HFFc6 (cell line): ENCODE measurements around the gene CSMD2. TPM values are rescaled to one million over a fixed set of nuclear protein-coding genes. Genes with fewer than 3 reads are reported as not detected.
A peak's percentile ranks its signal among the peaks of the same experiment; 100 is the strongest.

ENCODE experiments used
- DNase-seq: peaks from one replicate; pipeline ENCODE4 v3.0.0-alpha.2; 2018
- H3K27ac Mint-ChIP-seq: 2 replicates; pipeline ENCODE4 v1.8.0; 2020; ENCODE audit warnings: mild to moderate bottlenecking, mixed read lengths
- H3K27me3 Mint-ChIP-seq: 2 replicates; pipeline ENCODE4 v1.8.0; 2021; ENCODE audit warnings: mild to moderate bottlenecking, moderate library complexity, mixed read lengths; ENCODE audit not compliant: insufficient read depth
- H3K36me3 Mint-ChIP-seq: 2 replicates; pipeline ENCODE4 v1.8.0; 2021; ENCODE audit warnings: low read depth, mixed read lengths
- H3K4me1 Mint-ChIP-seq: 2 replicates; pipeline ENCODE4 v1.8.0; 2020; ENCODE audit warnings: low read depth, mixed read lengths
- H3K4me3 Mint-ChIP-seq: 2 replicates; pipeline ENCODE4 v1.8.0; 2020; ENCODE audit warnings: mild to moderate bottlenecking, moderate library complexity, mixed read lengths
- H3K9me3 Mint-ChIP-seq: 2 replicates; pipeline ENCODE4 v1.8.0; 2020; ENCODE audit warnings: mild to moderate bottlenecking, mixed read lengths
- CTCF ChIP-seq: fragments of 200-600 bp; sonication (generic); IDR thresholded peaks from 2 replicates; pipeline ENCODE4 v1.5.0; 2021; ENCODE audit warnings: antibody characterized with exemption, mild to moderate bottlenecking
- total RNA-seq, 6 experiments: library from RNA; stranded (reverse); fragmentation: NEBNext Ultra II Directional; extraction: Animal tissue kit (Norgen Biotek cat#: 25700); gene quantifications; 2 replicates in 1 of 6; 3 replicates in 5 of 6; pipeline ENCODE4 v1.2.3, GENCODE V29; 2021

The CSMD2 gene
- total RNA-seq, 6 experiments from 2014 or later: 0.77 to 3.2 (median 1.2) TPM

DNA sequence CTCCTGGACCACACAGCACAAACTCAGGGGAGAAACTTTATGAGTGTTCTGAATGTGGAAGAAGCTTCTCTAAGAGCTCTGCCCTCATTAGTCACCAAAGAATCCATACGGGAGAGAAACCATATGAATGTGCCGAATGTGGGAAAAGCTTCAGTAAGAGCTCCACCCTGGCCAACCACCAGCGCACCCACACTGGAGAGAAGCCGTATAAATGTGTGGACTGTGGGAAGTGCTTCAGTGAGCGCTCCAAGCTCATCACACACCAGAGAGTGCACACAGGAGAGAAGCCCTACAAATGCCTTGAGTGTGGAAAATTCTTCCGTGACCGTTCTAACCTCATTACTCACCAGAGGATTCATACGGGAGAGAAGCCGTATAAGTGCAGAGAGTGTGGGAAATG lies 670.1 kb downstream of the CSMD2 start:
- H3K4me3 Mint-ChIP-seq: no peak overlapping the region
- no peak overlapping the region for H3K27ac Mint-ChIP-seq
- H3K36me3 Mint-ChIP-seq: peaks cover 76% of the 10 kb centered on the region
- TF ChIP-seq CTCF: no peak
- no peak for DNase-seq
- peaks cover 5% of the 10 kb centered on the region; the same call in 1 of the 2 replicates for H3K27me3 Mint-ChIP-seq
- peaks cover 60% of the 10 kb centered on the region for H3K9me3 Mint-ChIP-seq
- H3K4me1 Mint-ChIP-seq: no peaks in the 10 kb centered on the region

- no peak for DNase-seq
- Mint-ChIP-seq H3K36me3 (peaks cover 68% of the 10 kb centered on the region), H3K27ac (no peak overlapping the region), H3K9me3 (peaks cover 21% of the 10 kb centered on the region), H3K4me3 (no peak overlapping the region), H3K4me1 (no peaks in the 10 kb centered on the region), H3K27me3 (no peaks in the 10 kb centered on the region; the same call in 1 of the 2 replicates)
- no peak for TF ChIP-seq CTCF
Measured at GRCh38 chr1:33488624-33489023, 676.4 kb downstream of the CSMD2 start.

GRCh38 chr1:33482412-33482811 lies 682.6 kb downstream of the CSMD2 start:
- no peaks in the 10 kb centered on the region for H3K27me3 Mint-ChIP-seq
- no peak overlapping the region for H3K27ac Mint-ChIP-seq
- H3K4me3 Mint-ChIP-seq: no peak overlapping the region
- H3K36me3 Mint-ChIP-seq: peaks cover 23% of the 10 kb centered on the region
- H3K9me3 Mint-ChIP-seq: no peaks in the 10 kb centered on the region
- DNase-seq: no peak
- H3K4me1 Mint-ChIP-seq: no peaks in the 10 kb centered on the region
- TF ChIP-seq CTCF: no peak

DNA sequence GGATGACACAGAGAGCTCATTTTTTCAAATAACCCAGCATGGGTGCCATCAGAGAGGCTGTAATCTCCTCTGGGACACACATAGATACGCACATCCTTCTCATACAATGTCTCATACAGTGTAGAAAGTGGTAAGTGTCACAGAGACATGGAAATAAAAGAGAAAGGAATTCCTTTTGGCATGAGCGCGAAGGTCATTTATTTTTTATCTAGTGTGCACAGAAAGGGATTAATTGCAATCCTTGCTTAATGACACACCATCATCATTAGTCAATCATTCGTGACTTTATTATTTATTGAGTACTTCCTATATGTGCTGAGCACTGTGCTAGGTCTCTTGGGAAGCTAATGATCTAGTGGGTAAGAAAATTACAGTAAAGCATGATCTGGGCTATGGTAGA lies 687.6 kb downstream of the CSMD2 start:
- no peak for TF ChIP-seq CTCF
- Mint-ChIP-seq H3K9me3 (no peaks in the 10 kb centered on the region), H3K4me1 (peaks cover 18% of the 10 kb centered on the region), H3K27ac (no peak overlapping the region), H3K4me3 (no peak overlapping the region), H3K27me3 (no peaks in the 10 kb centered on the region), H3K36me3 (peaks cover 16% of the 10 kb centered on the region)
- no peak for DNase-seq

DNA sequence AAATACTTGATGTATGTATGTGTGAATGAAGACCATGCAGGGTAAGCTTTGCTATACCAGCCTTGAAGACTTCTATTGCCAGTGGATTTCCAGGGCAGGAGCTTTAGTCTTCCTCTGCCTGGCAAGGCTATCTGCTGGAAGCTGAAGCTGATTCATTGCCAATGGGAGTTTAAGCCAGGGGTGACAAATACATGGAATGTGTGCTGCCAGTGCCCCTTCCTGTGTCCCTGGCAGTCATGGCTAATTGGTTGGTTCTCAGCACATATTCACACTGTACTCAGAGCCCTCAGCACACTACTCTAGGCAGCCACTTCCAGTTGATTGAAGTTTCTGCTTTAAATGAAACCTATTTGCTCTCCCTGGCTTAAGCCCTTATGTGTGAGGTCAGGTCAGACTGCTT lies 691.1 kb downstream of the CSMD2 start:
- no peaks in the 10 kb centered on the region for H3K9me3 Mint-ChIP-seq

More for the DNA sequence above, 691.1 kb downstream of the CSMD2 start:
- no peaks in the 10 kb centered on the region for H3K27me3 Mint-ChIP-seq
- peaks cover 49% of the 10 kb centered on the region for H3K4me1 Mint-ChIP-seq
- peak overlapping the region; percentile 87 for H3K4me3 Mint-ChIP-seq
- TF ChIP-seq CTCF: no peak
- DNase-seq: peak; percentile 25
- peaks cover 16% of the 10 kb centered on the region; the same call in 1 of the 2 replicates for H3K36me3 Mint-ChIP-seq
- H3K27ac Mint-ChIP-seq: no peak overlapping the region
